ENCODE data around the gene GSG1L.

- no peak for TF ChIP-seq POLR2AphosphoS5 (IDR thresholded peaks at IDR 0.05; ENCODE audit: low read depth, low read length)
- TF ChIP-seq POLR2A (IDR thresholded peaks at IDR 0.05; ENCODE audit: low read depth, low read length), result no peak
- TF ChIP-seq TAF1 (IDR thresholded peaks at IDR 0.05; ENCODE audit: low read depth, low read length), result no peak
- TF ChIP-seq POU2F2 (IDR thresholded peaks at IDR 0.05; ENCODE audit: low read depth, low read length), result no peak
- no peak for TF ChIP-seq SPI1 (IDR thresholded peaks at IDR 0.05; ENCODE audit: low read depth, low read length)
- TF ChIP-seq PAX5 (IDR thresholded peaks at IDR 0.05; ENCODE audit: insufficient read depth, low read length, severe bottlenecking), result no peak
Observed at GRCh38 chr16:28064706-28065249, 1.3 kb upstream of the GSG1L start.
